Measurements from ENCODE around the gene AUTS2.

AUTS2 gene

GRCh38 chr7:70771451-70771850, 1173.2 kb downstream of the AUTS2 start:
- no peak for TF ChIP-seq CTCF (IDR thresholded peaks at IDR 0.05; ENCODE audit: borderline replicate concordance, insufficient read depth, low read depth, low read length)
- no peak overlapping the region for H3K4me3 ChIP-seq (ENCODE audit: low read depth, low read length)

- TF ChIP-seq CTCF (IDR thresholded peaks at IDR 0.05; ENCODE audit: borderline replicate concordance, insufficient read depth, low read depth, low read length) = no peak
- H3K4me3 ChIP-seq (ENCODE audit: low read depth, low read length) = no peak overlapping the region
Observed at GRCh38 chr7:70772891-70773290, 1174.6 kb downstream of the AUTS2 start.

GRCh38 chr7:70773406-70773805, 1175.1 kb downstream of the AUTS2 start:
- H3K4me3 ChIP-seq (ENCODE audit: low read depth, low read length) = no peak overlapping the region
- TF ChIP-seq CTCF (IDR thresholded peaks at IDR 0.05; ENCODE audit: borderline replicate concordance, insufficient read depth, low read depth, low read length) = no peak

DNA sequence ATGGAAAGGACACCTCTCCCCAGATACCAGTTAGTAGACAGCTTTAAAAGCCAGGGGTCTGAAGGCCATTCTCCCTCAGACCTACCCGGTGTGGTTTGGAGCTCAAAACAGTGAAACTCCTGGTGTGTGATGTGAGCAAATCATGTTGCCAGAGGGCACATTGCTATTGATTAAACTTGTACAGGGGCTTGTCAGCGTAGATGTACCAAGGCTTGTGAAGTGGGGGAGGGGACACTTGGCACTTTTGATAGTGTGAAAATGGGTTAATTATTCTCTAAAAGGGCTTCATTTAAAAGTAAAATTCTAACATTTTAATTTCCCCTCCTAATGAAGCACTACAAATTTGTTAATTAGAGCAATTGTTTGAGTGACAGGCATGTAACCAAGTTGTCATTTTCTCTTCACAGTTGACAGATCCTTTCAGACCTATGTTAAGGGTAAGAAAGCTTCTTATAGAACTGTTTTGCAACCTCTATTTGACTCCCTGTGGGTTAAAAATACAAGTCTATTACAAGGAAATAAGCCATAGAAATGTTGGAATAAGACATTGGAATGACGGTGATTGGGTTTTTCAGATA, 1176.8 kb downstream of the AUTS2 start:
- H3K4me3 ChIP-seq (ENCODE audit: low read depth, low read length) = no peak overlapping the region
- TF ChIP-seq CTCF (IDR thresholded peaks at IDR 0.05; ENCODE audit: borderline replicate concordance, insufficient read depth, low read depth, low read length) = no peak

DNA sequence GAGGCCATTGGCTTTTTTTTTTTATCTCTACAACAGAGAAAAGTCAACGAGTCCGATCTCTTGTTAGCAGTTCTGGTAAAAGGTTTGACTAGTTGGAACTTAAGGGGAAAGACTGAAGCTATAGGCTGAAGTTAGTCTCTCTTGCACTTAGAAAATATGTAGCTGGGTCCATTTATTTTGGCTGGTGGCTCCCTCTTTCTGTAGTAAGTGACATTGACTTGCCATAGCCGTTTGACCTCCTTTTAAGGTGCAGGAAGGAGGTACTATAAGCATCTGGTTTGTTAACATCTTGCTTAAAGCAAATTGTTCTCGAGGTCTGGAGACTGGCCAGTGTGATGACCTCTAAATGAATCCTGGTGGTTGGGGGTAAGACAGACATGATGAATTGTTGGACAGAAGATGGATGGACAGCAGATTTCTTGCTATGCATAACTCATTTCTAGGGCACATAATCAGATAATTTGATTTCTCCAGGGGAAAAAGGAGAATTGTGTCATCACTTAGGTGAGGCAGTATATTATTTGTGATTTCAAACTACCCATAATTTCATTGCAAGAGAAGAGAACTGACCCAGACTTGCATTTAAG, 1177.4 kb downstream of the AUTS2 start:
- H3K4me3 ChIP-seq (ENCODE audit: low read depth, low read length) = no peak overlapping the region
- peak; percentile 39; the same call in 1 of the 2 replicates for TF ChIP-seq CTCF (IDR thresholded peaks at IDR 0.05; ENCODE audit: borderline replicate concordance, insufficient read depth, low read depth, low read length)

- no peak overlapping the region for H3K4me3 ChIP-seq (ENCODE audit: low read depth, low read length)
- TF ChIP-seq CTCF (IDR thresholded peaks at IDR 0.05; ENCODE audit: borderline replicate concordance, insufficient read depth, low read depth, low read length) = no peak
Observed at GRCh38 chr7:70776627-70777101, 1178.4 kb downstream of the AUTS2 start.

- no peak overlapping the region for H3K4me3 ChIP-seq (ENCODE audit: low read depth, low read length)
- no peak for TF ChIP-seq CTCF (IDR thresholded peaks at IDR 0.05; ENCODE audit: borderline replicate concordance, insufficient read depth, low read depth, low read length)
Observed at GRCh38 chr7:70777251-70777650, 1179.0 kb downstream of the AUTS2 start.

Data from GM12875 (cell line).